IPS-20b (cell line): ENCODE data around the gene POU3F2.

ENCODE experiments used
- H3K27ac ChIP-seq: one replicate; pipeline ENCODE4 v1.5.1; 2013; ENCODE audit warnings: low read length
- H3K27me3 ChIP-seq: 2 replicates; pipeline ENCODE4 v1.6.1; 2013; ENCODE audit warnings: mild to moderate bottlenecking, low read length, inconsistent platforms; ENCODE audit not compliant: insufficient read depth
- H3K36me3 ChIP-seq: 2 replicates; pipeline ENCODE4 v1.6.1; 2013; ENCODE audit warnings: low read depth, mild to moderate bottlenecking, inconsistent platforms, low read length, moderate library complexity; ENCODE audit not compliant: insufficient read depth
- H3K4me1 ChIP-seq: 2 replicates; pipeline ENCODE4 v1.6.1; 2013; ENCODE audit warnings: mild to moderate bottlenecking, control low read depth, inconsistent platforms, low read length, moderate library complexity; ENCODE audit not compliant: insufficient read depth
- H3K4me3 ChIP-seq: 2 replicates; pipeline ENCODE4 v1.5.1; 2013; ENCODE audit warnings: mild to moderate bottlenecking, low read length, inconsistent platforms
- H3K9ac ChIP-seq: 2 replicates; pipeline ENCODE4 v1.6.1; 2013; ENCODE audit warnings: low read depth, mild to moderate bottlenecking, inconsistent platforms, low read length, moderate library complexity
- H3K9me3 ChIP-seq: 2 replicates; pipeline ENCODE4 v1.6.1; 2013; ENCODE audit warnings: mild to moderate bottlenecking, low read depth, low read length, inconsistent platforms; ENCODE audit not compliant: insufficient read depth

Gene POU3F2

DNA sequence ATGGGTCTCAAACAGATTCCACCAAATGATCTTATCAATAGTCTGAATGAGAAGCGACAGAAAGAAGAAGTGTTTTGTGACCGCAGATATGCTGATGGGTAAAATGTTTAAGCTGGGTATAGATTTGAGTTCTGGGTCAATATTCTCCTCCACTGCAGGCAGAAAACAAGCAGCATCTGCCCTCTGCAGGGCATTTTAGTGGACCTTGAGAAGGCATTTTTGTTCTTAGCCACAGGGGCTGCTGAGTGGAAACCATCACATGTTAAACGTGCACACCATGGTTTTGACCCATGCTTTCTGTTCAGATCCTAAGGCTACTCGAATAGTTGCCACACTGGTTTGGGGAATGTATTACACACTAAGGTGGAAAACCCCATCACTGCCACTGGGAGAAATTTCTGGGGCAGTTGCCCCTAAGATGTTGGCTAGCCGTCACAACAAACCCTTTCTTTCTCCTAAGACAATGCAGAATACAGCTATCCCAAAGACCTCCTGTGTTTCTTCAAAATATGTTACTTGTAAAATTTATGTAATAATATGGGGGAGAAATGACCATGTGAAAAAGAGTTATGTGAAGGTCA lies 5.5 kb downstream of the POU3F2 start:
- Histone ChIP-seq H3K4me1 (peaks cover 16% of the 10 kb centered on the region), H3K27me3 (peaks cover 99% of the 10 kb centered on the region), H3K9me3 (no peaks in the 10 kb centered on the region), H3K27ac (no peak overlapping the region), H3K4me3 (peak overlapping the region; percentile 19; the same call in 1 of the 2 replicates), H3K9ac (no peak overlapping the region), H3K36me3 (no peaks in the 10 kb centered on the region)

GRCh38 chr6:98840385-98840784 lies 6.0 kb downstream of the POU3F2 start:
- Histone ChIP-seq H3K27ac (no peak overlapping the region), H3K9ac (no peak overlapping the region), H3K27me3 (peaks cover 100% of the 10 kb centered on the region), H3K4me1 (peaks cover 16% of the 10 kb centered on the region), H3K4me3 (peak overlapping the region; percentile 19; the same call in 1 of the 2 replicates), H3K9me3 (no peaks in the 10 kb centered on the region), H3K36me3 (no peaks in the 10 kb centered on the region)

- Histone ChIP-seq H3K27me3 (peaks cover 99% of the 10 kb centered on the region), H3K9ac (no peak overlapping the region; the same call in 1 of the 2 replicates), H3K9me3 (no peaks in the 10 kb centered on the region), H3K36me3 (no peaks in the 10 kb centered on the region), H3K4me3 (peak overlapping the region; percentile 74; the same call in 1 of the 2 replicates), H3K27ac (no peak overlapping the region), H3K4me1 (peaks cover 16% of the 10 kb centered on the region)
Measured at GRCh38 chr6:98840996-98841513, 6.7 kb downstream of the POU3F2 start.

DNA sequence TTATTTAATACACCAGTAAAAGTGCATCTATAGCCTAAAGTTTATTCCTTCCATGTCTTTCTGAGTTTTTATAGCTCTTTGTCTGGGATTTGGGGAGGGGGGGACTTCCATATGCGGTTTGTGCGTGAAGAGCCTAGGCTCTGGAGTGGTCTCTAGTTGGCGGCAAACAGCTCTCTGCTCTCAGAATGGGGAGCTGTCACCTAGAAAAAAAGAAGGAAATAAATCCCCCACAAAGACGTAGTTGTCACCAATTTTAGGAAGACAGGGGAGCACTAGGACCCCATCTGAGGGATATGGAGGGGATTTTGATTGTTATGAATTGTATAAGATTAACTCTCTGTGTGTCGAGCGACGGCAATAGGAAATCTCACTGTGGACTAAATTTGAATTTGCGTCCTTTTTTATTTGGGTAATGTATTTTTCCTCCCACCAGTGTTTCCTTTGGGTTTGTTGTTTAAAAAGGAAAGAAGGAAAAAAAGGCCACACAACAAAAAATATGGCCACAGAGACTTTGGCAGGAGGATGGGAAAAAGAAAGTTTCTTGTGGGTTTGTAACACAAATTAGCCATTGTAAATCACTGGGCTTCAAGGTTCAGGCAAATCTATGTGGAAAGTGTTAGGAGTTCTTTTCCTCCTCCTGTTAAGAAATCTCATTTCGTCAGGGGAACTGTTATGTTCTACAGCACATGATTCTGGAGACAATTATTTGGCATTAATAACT lies 7.4 kb downstream of the POU3F2 start:
- H3K36me3 ChIP-seq = no peaks in the 10 kb centered on the region
- H3K4me3 ChIP-seq = peak overlapping the region; percentile 74; the same call in 1 of the 2 replicates
- H3K27ac ChIP-seq = no peak overlapping the region
- H3K9ac ChIP-seq = peak overlapping the region; percentile 38; the same call in 1 of the 2 replicates
- no peaks in the 10 kb centered on the region for H3K9me3 ChIP-seq
- H3K27me3 ChIP-seq = peaks cover 99% of the 10 kb centered on the region
- peaks cover 12% of the 10 kb centered on the region for H3K4me1 ChIP-seq

DNA sequence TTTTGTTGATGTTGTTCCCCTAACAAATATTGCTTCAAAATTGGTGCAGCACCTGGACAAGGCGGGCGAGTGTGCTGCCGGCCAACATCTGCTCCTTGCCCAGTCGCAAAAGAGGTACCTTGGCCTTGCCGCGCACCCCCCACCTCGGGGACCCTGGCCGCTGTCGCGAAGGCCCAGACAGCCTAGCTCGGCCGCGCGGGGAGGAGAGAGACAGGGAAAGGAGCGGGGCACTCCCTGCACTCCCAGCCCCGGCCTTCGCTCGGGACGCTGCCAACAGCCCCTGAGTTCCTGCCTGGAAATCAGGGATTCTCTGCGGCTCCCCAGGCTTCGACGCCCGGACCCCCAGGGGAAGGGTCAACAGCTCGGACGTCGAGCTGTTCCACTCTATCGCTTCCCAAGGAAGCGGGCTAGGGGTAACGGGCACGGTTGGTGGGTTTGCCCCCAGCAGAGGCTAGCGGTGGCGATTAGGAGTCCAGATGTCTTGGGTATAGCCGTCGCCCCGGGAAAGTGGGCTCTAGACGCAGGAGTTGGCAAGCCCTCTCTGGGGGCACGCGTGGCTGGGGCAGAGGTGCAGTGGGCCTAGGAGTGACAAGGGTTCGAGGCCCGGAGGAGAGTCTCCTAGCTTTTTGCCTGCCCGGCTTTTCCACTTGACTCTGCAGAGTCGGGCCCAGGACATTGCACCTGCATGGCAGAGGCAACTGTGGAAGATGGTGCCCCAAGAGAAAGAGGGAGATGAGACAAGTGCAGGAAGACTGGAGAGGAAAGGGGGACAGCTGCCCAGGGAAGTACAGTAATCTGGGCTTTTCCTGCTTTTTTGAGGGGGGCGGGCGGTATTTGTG lies 8.2 kb downstream of the POU3F2 start:
- no peaks in the 10 kb centered on the region for H3K36me3 ChIP-seq
- peaks cover 99% of the 10 kb centered on the region for H3K27me3 ChIP-seq
- H3K9me3 ChIP-seq = no peaks in the 10 kb centered on the region
- peak overlapping the region; percentile 38; the same call in 1 of the 2 replicates for H3K9ac ChIP-seq
- no peak overlapping the region for H3K27ac ChIP-seq
- peak overlapping the region; percentile 74; the same call in 1 of the 2 replicates for H3K4me3 ChIP-seq
- H3K4me1 ChIP-seq = peaks cover 8% of the 10 kb centered on the region; the same call in 1 of the 2 replicates

DNA sequence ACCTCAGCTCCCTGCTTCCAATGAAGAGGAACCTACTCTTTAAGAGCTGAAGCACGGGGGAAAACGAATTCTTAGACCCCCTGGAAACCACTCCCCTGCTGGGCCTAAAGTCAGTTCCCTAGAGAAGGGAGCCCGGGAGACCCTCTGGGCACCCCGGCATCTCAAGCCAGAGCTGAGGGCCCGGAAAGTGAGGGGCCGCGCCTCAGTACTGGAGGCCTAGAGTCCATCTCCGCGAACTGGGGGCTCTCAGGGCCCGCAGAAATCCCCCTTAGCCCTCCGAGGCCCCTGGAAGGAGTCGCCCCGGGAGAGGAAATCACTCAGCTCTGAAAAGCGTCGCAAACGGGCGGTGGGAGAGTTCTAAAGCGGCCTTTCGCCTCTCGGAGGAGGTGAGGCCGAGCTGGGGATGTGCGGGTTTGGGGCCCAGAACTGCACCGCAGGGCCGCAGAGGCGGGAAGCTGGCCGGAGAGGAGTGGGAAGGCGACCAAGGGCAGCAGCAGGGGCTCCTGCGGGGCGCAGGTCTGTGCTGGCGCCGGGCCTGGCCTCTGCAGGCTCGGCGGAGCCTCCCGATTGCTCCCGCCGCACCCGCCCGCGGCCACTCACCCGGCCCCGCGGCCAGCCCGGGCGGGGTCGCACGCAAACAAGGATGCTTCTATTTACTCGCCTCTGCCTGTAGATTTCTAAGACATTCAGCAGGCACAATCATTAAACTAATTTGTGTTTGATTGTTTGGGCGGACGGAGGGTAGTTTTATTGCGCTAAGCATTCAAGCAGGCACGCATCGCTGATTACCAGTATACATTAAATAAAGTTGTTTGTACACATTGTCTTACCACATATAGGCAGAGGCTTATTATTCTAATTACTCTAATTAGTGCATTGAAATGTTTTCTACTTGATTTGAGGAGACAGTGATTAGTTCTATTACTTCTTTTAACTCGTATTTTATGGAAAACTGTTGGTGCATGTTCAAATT lies 9.2 kb downstream of the POU3F2 start:
- Histone ChIP-seq H3K4me1 (peaks cover 8% of the 10 kb centered on the region; the same call in 1 of the 2 replicates), H3K27me3 (peaks cover 99% of the 10 kb centered on the region), H3K27ac (no peak overlapping the region), H3K4me3 (peak overlapping the region; percentile 74), H3K9ac (no peak overlapping the region; the same call in 1 of the 2 replicates), H3K9me3 (no peaks in the 10 kb centered on the region), H3K36me3 (no peaks in the 10 kb centered on the region)

- Histone ChIP-seq H3K36me3 (no peaks in the 10 kb centered on the region), H3K9ac (peak overlapping the region; percentile 10; the same call in 1 of the 2 replicates), H3K4me3 (peak overlapping the region; percentile 74), H3K27ac (no peak overlapping the region), H3K27me3 (peaks cover 99% of the 10 kb centered on the region), H3K4me1 (peaks cover 8% of the 10 kb centered on the region; the same call in 1 of the 2 replicates), H3K9me3 (no peaks in the 10 kb centered on the region)
Measured at GRCh38 chr6:98844244-98845210, 10.2 kb downstream of the POU3F2 start.

DNA sequence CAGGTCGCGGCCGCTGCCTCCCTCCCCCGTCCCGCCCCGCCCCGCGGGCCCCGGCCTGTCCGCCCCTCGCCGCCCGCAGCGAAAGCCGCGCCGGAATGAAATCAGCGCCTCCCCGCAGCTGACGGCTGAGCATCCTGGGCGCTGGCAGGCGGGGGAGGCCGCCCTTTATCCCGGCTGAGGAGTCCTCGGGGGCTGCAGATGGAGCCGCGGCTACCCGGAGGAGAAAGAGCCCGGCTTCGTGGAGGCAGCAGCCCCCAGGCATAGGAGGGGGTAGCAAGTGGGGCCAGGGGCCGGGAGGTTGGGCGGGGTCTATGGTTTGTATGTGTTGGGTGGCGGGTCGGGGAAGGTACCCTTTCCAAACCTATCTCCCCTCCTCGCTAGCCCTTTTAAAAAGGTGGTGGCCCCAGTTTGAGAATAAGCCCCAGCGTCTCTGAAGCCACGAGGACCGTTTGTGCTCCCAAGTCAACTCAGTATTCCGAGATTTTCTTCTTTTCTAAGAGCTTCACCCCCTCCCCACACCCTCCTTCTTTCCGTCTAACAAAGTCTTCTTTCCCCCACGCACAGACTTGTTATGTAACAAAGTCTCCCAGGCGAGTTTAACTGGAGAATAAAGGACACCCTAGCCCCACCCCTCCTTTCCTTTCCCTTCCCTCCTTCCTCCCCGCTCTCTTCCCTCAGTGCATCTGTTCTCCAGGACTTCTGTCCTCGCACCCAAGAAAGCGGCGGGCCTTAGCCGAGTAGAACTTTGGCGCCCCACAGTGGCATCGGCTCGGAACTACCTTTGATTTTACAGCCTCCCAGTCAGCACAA lies 11.0 kb downstream of the POU3F2 start:
- Histone ChIP-seq H3K4me3 (peak overlapping the region; percentile 74), H3K9ac (no peak overlapping the region), H3K9me3 (no peaks in the 10 kb centered on the region), H3K4me1 (peaks cover 8% of the 10 kb centered on the region; the same call in 1 of the 2 replicates), H3K36me3 (no peaks in the 10 kb centered on the region), H3K27me3 (peaks cover 98% of the 10 kb centered on the region), H3K27ac (no peak overlapping the region)

GRCh38 chr6:98846021-98846380 lies 11.6 kb downstream of the POU3F2 start:
- Histone ChIP-seq H3K27ac (no peak overlapping the region), H3K9me3 (no peaks in the 10 kb centered on the region), H3K4me3 (no peak overlapping the region), H3K27me3 (peaks cover 92% of the 10 kb centered on the region), H3K4me1 (peaks cover 8% of the 10 kb centered on the region; the same call in 1 of the 2 replicates), H3K9ac (no peak overlapping the region), H3K36me3 (no peaks in the 10 kb centered on the region)
